Vagina (tissue), 2 donors: ENCODE results near the gene RCAN2.

Experiments used
- POLR2A ChIP-seq, 2 donors: fragments of 450-650 bp; IDR thresholded peaks; one replicate each; pipeline ENCODE4 v1.6.1; 2017; ENCODE audit warnings: antibody characterized with exemption in 2 of 2, mild to moderate bottlenecking in 2 of 2, moderate library complexity in 2 of 2
- TF ChIP-seq, protein P1 (sequence below), 3 experiments: fragments of 450-650 bp in 2 of 3; fragments of 200-600 bp in 1 of 3; sonication (generic) in 1 of 3; IDR thresholded peaks; one replicate each; pipeline ENCODE4 v1.5.1; 2017 to 2019; ENCODE audit warnings: antibody characterized with exemption in 3 of 3, mild to moderate bottlenecking in 2 of 3, moderate library complexity in 2 of 3

DNA sequence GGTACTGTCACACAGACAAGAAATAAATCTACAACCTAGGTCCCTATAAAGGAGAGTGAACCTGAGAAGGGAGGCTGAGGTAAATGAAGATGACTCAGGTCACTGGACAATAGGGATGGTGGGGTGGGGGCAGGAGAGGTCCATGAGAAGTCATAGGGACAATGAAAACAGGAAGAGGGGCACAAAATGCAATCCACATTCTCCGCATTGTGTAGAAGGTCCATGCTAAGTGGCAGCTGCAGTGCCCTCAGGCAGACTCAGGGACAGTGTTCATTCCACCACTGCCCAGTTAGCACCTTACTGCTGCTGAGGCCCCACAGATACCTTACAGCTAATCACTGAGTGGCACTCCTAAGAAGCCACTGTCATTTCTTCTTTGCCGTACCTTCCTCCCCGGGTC, 156.8 kb downstream of the RCAN2 start:
- TF ChIP-seq POLR2A (IDR thresholded peaks at IDR 0.05) = no peak
- TF ChIP-seq, protein P1, sequence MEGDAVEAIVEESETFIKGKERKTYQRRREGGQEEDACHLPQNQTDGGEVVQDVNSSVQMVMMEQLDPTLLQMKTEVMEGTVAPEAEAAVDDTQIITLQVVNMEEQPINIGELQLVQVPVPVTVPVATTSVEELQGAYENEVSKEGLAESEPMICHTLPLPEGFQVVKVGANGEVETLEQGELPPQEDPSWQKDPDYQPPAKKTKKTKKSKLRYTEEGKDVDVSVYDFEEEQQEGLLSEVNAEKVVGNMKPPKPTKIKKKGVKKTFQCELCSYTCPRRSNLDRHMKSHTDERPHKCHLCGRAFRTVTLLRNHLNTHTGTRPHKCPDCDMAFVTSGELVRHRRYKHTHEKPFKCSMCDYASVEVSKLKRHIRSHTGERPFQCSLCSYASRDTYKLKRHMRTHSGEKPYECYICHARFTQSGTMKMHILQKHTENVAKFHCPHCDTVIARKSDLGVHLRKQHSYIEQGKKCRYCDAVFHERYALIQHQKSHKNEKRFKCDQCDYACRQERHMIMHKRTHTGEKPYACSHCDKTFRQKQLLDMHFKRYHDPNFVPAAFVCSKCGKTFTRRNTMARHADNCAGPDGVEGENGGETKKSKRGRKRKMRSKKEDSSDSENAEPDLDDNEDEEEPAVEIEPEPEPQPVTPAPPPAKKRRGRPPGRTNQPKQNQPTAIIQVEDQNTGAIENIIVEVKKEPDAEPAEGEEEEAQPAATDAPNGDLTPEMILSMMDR (IDR thresholded peaks at IDR 0.05) = no peak
